GM18505 (cell line): ENCODE measurements around the gene RSPH6A.

Experiments used
- ATAC-seq: cut with Tn5 transposase; IDR thresholded peaks from one replicate; pipeline ENCODE4 v1.9.1; 2021; ENCODE audit not compliant: unreplicated experiment
- POLR2A ChIP-seq: IDR thresholded peaks from 4 replicates; pipeline ENCODE4 v1.6.1; 2011; ENCODE audit warnings: borderline replicate concordance; ENCODE audit not compliant: insufficient read depth, insufficient read length; ENCODE audit errors: extremely low read depth

RSPH6A gene

GRCh38 chr19:45821103-45821521, 6.0 kb upstream of the RSPH6A start:
- no peak for TF ChIP-seq POLR2A
- ATAC-seq: no peak

GRCh38 chr19:45820413-45821102, 5.5 kb upstream of the RSPH6A start:
- TF ChIP-seq POLR2A: no peak
- no peak for ATAC-seq

GRCh38 chr19:45819769-45820168, 4.7 kb upstream of the RSPH6A start:
- TF ChIP-seq POLR2A: no peak
- ATAC-seq: no peak

GRCh38 chr19:45817725-45818301, 2.7 kb upstream of the RSPH6A start:
- no peak for ATAC-seq
- TF ChIP-seq POLR2A: no peak

DNA sequence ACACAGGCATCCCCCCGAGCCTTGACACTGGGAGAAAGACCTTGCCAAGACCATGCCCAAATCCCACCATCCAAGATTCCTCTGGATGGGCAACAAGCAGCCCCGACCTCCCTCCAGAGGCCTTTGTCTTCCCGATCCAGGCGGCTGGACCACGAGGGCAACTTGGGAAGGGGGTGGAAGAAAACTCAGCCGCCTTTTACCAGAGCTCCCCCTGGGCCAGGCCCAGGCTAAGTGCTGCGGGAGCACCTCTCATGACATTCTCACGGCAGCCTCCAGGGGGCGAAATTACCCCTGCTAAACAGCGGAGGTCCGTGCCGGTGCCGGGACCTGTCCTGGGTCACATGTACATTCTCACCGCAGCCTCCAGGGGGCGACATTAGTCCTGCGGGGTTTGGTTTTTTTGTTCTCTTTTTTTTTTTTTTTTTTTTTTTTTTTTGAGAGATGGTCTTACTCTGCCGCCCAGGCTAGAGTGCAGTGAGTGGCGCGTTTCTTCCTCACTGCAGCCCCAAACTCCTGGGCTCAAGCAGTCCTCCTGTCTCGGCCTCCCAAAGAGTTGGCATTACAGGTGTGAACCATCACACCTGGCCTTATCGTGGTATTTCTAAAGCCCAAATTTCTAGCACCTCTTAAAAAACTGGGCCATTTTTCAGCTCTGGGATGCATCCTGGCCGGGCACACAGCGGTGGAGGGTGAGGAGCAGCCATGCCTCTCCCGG, 2.1 kb upstream of the RSPH6A start:
- ATAC-seq: peak; percentile 58
- TF ChIP-seq POLR2A: no peak

DNA sequence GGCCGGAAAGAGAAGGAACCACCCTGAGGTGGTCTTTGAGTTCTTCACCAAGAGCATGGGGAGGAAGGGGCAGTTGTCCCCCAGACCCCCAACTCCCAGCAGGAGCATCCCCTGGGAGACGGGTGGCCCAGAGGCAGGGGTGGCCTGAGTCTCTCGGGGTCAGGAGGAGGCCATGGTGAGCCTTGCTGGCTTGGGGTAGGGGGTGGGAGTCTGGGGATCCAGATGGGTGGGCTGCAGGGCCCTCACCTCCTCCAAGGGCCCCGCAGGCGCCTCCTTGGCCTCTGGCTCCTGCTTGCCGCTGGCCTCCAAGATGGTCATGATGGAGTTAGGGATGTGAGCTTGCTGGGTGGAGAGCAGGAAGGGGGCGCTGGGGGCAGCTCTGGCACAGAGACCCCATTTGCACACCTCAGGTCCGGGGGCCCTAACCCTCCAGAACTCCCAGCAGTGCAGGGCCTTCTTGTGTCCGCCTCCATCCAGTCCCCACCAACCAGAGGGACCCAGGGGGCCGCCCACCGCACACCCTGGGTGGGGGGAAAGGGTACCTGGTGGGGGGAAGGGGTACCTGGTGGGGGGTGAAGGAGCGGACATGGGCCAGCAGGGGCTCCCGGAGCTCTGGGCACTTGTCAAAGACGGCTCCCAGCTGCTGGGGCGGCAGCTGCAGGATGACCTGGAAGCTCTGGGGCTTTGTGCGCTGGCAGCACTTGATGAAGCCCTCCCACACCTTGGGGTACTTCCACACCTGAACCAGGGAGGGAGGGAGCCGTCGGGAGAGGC, 1.3 kb upstream of the RSPH6A start:
- ATAC-seq: no peak
- TF ChIP-seq POLR2A: no peak

DNA sequence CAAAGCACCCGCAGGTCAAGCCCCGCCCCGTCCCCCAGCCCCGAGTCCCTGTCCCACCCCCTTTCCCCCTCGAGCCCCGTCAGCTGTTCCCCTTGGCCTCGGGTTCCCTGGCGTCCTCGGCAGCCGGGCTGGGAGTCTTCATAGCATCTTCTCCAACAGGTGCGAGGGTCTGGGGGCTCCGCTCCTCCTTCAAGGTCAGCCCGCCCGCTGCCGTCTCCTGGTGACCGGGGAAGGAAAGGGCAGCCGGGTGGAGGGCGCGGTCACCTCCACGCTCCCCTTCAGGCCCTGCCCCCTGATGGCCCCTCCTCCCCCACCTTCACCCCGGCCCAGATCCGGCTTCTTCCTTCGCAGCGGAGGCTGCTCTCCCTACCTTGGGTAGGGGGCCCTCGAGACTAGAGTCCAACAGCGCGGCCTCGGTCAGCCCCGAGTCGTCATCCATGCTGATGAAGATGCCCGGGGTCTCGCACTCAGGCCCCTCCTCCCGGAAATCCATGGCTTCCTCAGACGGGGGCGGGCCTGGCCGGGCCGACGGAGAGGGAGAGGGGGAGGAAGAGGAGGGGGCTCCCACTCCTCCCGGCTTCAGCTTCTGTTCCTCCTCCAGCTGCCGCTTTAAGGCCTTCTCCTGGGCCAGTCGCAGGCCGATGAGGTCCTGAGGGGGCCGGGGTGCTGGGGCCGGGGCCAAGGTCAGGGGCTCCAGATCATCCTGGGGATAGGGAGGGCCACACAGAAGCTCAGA, 541 bp upstream of the RSPH6A start:
- no peak for TF ChIP-seq POLR2A
- ATAC-seq: no peak

GRCh38 chr19:45814166-45814780, 835 bp downstream of the RSPH6A start:
- TF ChIP-seq POLR2A: no peak

GRCh38 chr19:45812297-45812696, 2.8 kb downstream of the RSPH6A start:
- ATAC-seq: no peak

More at GRCh38 chr19:45814166-45814780, 835 bp downstream of the RSPH6A start:
- ATAC-seq: no peak

DNA sequence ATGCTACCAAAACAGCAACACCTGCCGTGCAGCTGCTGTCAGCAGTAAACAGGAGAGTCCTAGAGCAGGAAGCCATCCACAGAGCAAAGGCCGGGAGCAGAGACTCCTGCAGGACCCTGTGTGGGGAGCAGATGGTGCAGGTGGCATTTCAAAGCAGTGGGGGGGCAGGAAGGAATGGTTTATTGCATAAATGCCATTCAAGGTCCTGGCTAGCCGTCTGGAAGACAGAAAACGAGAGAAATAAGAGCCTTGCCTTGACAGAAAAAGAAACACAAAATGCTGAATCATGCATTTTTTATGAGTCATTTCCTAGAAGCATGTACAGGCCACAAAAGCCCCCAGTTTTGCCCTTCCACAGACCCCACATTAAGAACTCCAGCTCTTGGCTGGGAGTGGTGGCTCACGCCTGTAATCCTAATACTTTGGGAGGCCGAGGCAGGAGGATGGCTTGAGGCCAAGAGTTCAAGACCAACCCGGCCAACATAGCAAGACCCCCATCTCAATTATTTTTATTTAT, 5.4 kb downstream of the RSPH6A start:
- no peak for ATAC-seq
- no peak for TF ChIP-seq POLR2A

More at GRCh38 chr19:45812297-45812696, 2.8 kb downstream of the RSPH6A start:
- TF ChIP-seq POLR2A: no peak

GRCh38 chr19:45805719-45806118, 9.4 kb downstream of the RSPH6A start:
- no peak for TF ChIP-seq POLR2A
- ATAC-seq: no peak

GRCh38 chr19:45804959-45805230, 10.2 kb downstream of the RSPH6A start:
- no peak for ATAC-seq

More at GRCh38 chr19:45804959-45805230, 10.2 kb downstream of the RSPH6A start:
- TF ChIP-seq POLR2A: no peak
